Dendritic cell treated with granulocyte-macrophage colony-stimulating factor and Interleukin-4, amounts not matched to agents 40 ng/mL and 50 ng/mL, for 4 days (primary cell): ENCODE measurements around the gene SNX27.
A peak's percentile ranks its signal among the peaks of the same experiment; 100 is the strongest.

Source experiments
- H3K27ac Mint-ChIP-seq: one replicate; pipeline ENCODE4 v1.8.0; 2022; ENCODE audit warnings: mild to moderate bottlenecking, mixed read lengths
- H3K27me3 Mint-ChIP-seq: one replicate; pipeline ENCODE4 v1.8.0; 2022; ENCODE audit warnings: mild to moderate bottlenecking, mixed read lengths
- H3K36me3 Mint-ChIP-seq: one replicate; pipeline ENCODE4 v1.8.0; 2022; ENCODE audit warnings: low read depth, mixed read lengths
- H3K4me1 Mint-ChIP-seq: one replicate; pipeline ENCODE4 v1.8.0; 2022; ENCODE audit warnings: low read depth, mixed read lengths
- H3K4me3 Mint-ChIP-seq: one replicate; pipeline ENCODE4 v1.8.0; 2022; ENCODE audit warnings: mild to moderate bottlenecking, moderate library complexity, mixed read lengths
- H3K9me3 Mint-ChIP-seq: one replicate; pipeline ENCODE4 v1.8.0; 2022; ENCODE audit warnings: mixed read lengths
- intact Hi-C: fragments of 100-400 bp; cut with micrococcal nuclease; formaldehyde crosslinking; loops from one replicate; pipeline ENCODE4 v1.15.0; 2022

SNX27 gene

DNA sequence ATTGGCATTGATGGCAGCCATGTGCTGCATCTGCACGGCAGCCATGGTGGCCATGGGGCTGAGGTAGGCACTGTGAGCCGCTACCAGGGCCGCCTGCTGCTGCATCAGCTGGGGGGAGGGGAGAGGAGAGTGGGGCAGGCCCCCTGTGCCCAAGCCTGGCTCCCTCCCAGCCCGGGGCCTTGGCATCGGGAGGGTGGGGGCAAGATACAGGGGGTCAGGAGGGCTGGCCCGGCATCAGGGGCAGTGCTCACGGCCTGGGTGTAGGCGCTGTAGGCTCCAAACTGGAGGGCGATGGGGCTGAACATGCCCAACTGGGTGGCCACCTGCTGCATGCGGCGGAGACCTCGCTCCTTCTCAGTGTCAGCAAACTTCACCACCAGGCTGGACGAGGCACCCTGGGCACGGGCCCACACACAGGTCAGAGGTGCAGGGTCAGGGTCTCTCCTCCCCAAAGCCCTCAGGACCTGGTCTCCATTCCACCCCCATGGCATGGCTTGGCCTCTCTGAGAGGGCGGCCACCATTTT, 95.8 kb downstream of the SNX27 start:
- H3K4me3 Mint-ChIP-seq: no peak overlapping the region
- intact Hi-C loops: no loop called here
- H3K27ac Mint-ChIP-seq: no peak overlapping the region
- H3K27me3 Mint-ChIP-seq: peaks cover 30% of the 10 kb centered on the region
- no peaks in the 10 kb centered on the region for H3K9me3 Mint-ChIP-seq
- peaks cover 10% of the 10 kb centered on the region for H3K4me1 Mint-ChIP-seq
- no peaks in the 10 kb centered on the region for H3K36me3 Mint-ChIP-seq

GRCh38 chr1:151708891-151709290, 97.0 kb downstream of the SNX27 start:
- Mint-ChIP-seq H3K4me1 (no peaks in the 10 kb centered on the region), H3K27ac (no peak overlapping the region), H3K36me3 (no peaks in the 10 kb centered on the region), H3K27me3 (peaks cover 29% of the 10 kb centered on the region), H3K4me3 (no peak overlapping the region), H3K9me3 (no peaks in the 10 kb centered on the region)
- intact Hi-C loops: no loop called here

- Mint-ChIP-seq H3K4me3 (no peak overlapping the region), H3K4me1 (no peaks in the 10 kb centered on the region), H3K36me3 (no peaks in the 10 kb centered on the region), H3K9me3 (no peaks in the 10 kb centered on the region), H3K27ac (no peak overlapping the region), H3K27me3 (peaks cover 41% of the 10 kb centered on the region)
- intact Hi-C loops: no loop called here
Observed at GRCh38 chr1:151710187-151710840, 98.5 kb downstream of the SNX27 start.

- H3K27me3 Mint-ChIP-seq: peaks cover 50% of the 10 kb centered on the region
- no peaks in the 10 kb centered on the region for H3K9me3 Mint-ChIP-seq
- H3K36me3 Mint-ChIP-seq: no peaks in the 10 kb centered on the region
- no peak overlapping the region for H3K4me3 Mint-ChIP-seq
- intact Hi-C loops: no loop called here
- no peaks in the 10 kb centered on the region for H3K4me1 Mint-ChIP-seq
- no peak overlapping the region for H3K27ac Mint-ChIP-seq
Observed at GRCh38 chr1:151711044-151711800, 99.4 kb downstream of the SNX27 start.

- Mint-ChIP-seq H3K4me1 (peaks cover 3% of the 10 kb centered on the region), H3K9me3 (no peaks in the 10 kb centered on the region), H3K27me3 (peaks cover 52% of the 10 kb centered on the region), H3K27ac (no peak overlapping the region), H3K4me3 (no peak overlapping the region), H3K36me3 (no peaks in the 10 kb centered on the region)
- intact Hi-C loops: no loop called here
Observed at GRCh38 chr1:151711951-151712350, 100.1 kb downstream of the SNX27 start.

DNA sequence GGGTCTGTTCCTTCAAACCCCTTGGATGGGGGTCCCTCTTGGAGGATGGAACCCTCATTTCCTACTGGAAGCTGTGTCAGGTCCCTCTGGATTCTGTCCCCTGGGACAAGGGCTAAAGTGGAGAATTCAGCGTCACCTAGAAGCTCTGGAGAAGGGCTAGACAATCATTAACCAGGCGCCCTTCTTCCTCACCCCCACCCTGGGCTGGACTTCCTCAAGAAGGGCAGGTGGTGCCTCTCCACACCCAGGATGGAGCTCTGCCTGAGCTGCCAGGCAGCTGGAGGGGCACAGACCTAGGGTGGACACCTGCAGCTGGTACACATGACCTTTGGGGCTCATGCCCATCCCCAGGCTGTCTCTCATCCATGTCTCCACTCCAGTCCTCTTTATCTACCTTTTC, 101.2 kb downstream of the SNX27 start:
- Mint-ChIP-seq H3K4me1 (peaks cover 11% of the 10 kb centered on the region), H3K36me3 (no peaks in the 10 kb centered on the region), H3K27ac (no peak overlapping the region), H3K4me3 (no peak overlapping the region), H3K9me3 (no peaks in the 10 kb centered on the region), H3K27me3 (peaks cover 61% of the 10 kb centered on the region)
- intact Hi-C loops: no loop called here

- H3K4me3 Mint-ChIP-seq: no peak overlapping the region
- peaks cover 11% of the 10 kb centered on the region for H3K4me1 Mint-ChIP-seq
- H3K36me3 Mint-ChIP-seq: no peaks in the 10 kb centered on the region
- intact Hi-C loops: no loop called here
- no peaks in the 10 kb centered on the region for H3K9me3 Mint-ChIP-seq
- H3K27ac Mint-ChIP-seq: no peak overlapping the region
- peaks cover 67% of the 10 kb centered on the region for H3K27me3 Mint-ChIP-seq
Observed at GRCh38 chr1:151713874-151714273, 102.0 kb downstream of the SNX27 start.

- H3K4me1 Mint-ChIP-seq: peaks cover 12% of the 10 kb centered on the region
- intact Hi-C loops: no loop called here
- no peak overlapping the region for H3K4me3 Mint-ChIP-seq
- H3K27me3 Mint-ChIP-seq: peaks cover 73% of the 10 kb centered on the region
- H3K9me3 Mint-ChIP-seq: no peaks in the 10 kb centered on the region
- no peak overlapping the region for H3K27ac Mint-ChIP-seq
- no peaks in the 10 kb centered on the region for H3K36me3 Mint-ChIP-seq
Observed at GRCh38 chr1:151714820-151715725, 103.2 kb downstream of the SNX27 start.

DNA sequence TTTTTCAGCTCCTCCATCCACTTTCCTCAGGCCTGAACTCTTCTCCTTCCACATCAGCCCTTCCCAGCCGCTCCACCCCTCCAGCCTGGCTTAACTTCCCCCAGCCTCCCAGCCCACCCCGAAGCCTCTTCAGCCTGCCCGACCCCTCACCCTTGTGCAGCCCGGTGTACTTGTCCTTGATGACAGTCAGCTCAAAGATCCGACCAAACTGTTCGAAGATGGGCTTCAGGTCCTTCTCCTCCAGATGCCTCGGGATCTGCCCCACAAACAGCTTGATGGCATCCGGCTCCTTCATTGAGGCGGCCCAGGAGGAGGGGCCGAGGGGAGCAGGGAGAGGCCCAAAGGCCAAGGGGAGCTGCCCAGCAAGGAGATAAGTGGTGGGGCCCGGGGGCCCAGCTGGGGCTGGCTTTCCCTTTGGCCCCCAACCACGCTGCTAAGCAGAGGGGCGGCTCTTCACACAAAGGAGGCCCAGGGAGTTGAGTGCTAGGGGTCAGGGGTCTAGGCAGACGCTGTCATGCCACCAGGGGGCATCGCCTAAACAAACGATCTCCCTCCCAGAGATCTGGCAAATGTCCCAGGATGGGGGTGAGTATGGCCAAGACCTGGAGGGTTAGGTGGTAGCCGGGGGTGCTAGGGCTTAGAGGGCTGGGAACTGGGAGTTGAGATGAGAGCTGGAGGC, 104.0 kb downstream of the SNX27 start:
- peaks cover 20% of the 10 kb centered on the region for H3K4me1 Mint-ChIP-seq
- intact Hi-C loops: no loop called here
- H3K27me3 Mint-ChIP-seq: peaks cover 80% of the 10 kb centered on the region
- H3K27ac Mint-ChIP-seq: no peak overlapping the region
- H3K4me3 Mint-ChIP-seq: no peak overlapping the region
- no peaks in the 10 kb centered on the region for H3K36me3 Mint-ChIP-seq
- no peaks in the 10 kb centered on the region for H3K9me3 Mint-ChIP-seq

GRCh38 chr1:151716405-151716762, 104.5 kb downstream of the SNX27 start:
- intact Hi-C loops: no loop called here
- no peak overlapping the region for H3K27ac Mint-ChIP-seq
- H3K36me3 Mint-ChIP-seq: no peaks in the 10 kb centered on the region
- H3K4me1 Mint-ChIP-seq: peaks cover 25% of the 10 kb centered on the region
- H3K27me3 Mint-ChIP-seq: peaks cover 83% of the 10 kb centered on the region
- no peak overlapping the region for H3K4me3 Mint-ChIP-seq
- H3K9me3 Mint-ChIP-seq: no peaks in the 10 kb centered on the region

DNA sequence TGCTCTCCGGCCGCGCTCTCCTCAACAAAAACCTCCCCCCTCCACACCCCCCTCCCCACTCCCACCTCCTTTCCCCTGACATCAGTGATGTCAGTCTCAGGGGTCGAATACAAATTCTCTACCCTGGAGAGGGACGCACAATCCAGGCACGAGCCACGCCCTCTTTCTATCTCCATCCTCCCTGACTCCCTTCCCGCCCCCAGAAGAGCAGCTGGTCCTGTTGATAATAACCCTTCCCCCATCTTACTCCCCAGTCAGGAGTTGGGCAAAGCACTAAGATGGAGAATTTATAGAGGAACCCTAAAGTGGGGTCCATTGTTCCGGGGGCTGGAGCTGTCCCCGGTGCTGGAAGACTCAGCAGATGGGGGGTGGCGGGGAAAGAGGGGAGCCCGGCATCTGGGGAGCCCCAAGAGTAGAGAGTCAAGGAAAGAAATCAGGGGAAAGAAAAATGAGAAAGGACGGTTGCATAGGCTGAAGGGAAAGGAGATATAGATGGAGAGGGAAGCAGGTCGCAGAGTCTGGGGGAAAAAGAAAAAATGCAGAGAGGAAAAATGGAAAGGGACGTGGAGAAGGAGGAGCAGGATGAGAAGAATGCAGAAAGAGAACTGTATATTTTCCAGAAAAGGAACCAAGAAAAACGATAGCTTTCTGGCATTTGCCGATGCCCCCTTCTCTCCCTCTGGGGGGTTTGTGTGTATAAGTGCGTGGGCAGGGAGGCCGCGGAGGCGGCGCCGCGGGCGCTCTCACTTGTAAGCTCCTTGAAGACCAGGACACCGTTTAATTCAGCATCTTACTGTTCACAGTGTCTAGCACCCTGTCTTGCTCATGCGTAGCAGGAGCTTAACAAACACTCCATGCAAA, 105.2 kb downstream of the SNX27 start, which contains the start of gene CELF3:
Gene CELF3, minus strand, starts transcription at position 33 of the 861 bp plus-strand sequence. CDS start 783 bp downstream, outside the sequence.
- Mint-ChIP-seq H3K9me3 (no peaks in the 10 kb centered on the region), H3K4me1 (peaks cover 31% of the 10 kb centered on the region), H3K36me3 (no peaks in the 10 kb centered on the region), H3K27me3 (peaks cover 85% of the 10 kb centered on the region), H3K4me3 (peak within 1 kb of the TSS; percentile 35), H3K27ac (no peak within 1 kb of the TSS)
- intact Hi-C loops: no loop called here

GRCh38 chr1:151718011-151718431, 106.2 kb downstream of the SNX27 start:
- H3K36me3 Mint-ChIP-seq: no peaks in the 10 kb centered on the region
- H3K27me3 Mint-ChIP-seq: peaks cover 88% of the 10 kb centered on the region
- no peak overlapping the region for H3K4me3 Mint-ChIP-seq

GRCh38 chr1:151718666-151719065, 106.8 kb downstream of the SNX27 start:
- H3K4me3 Mint-ChIP-seq: no peak overlapping the region
- intact Hi-C loops: no loop called here
- peaks cover 36% of the 10 kb centered on the region for H3K4me1 Mint-ChIP-seq
- H3K27ac Mint-ChIP-seq: no peak overlapping the region
- no peaks in the 10 kb centered on the region for H3K36me3 Mint-ChIP-seq
- peaks cover 92% of the 10 kb centered on the region for H3K27me3 Mint-ChIP-seq
- no peaks in the 10 kb centered on the region for H3K9me3 Mint-ChIP-seq

More at GRCh38 chr1:151718011-151718431, 106.2 kb downstream of the SNX27 start:
- Mint-ChIP-seq H3K9me3 (no peaks in the 10 kb centered on the region), H3K27ac (no peak overlapping the region), H3K4me1 (peaks cover 36% of the 10 kb centered on the region)
- intact Hi-C loops: no loop called here
